ENCODE results near the gene FGD6.

Gene FGD6

GRCh38 chr12:95202691-95203486, 14.4 kb downstream of the FGD6 start:
- peak; percentile 24 for ATAC-seq
- TF ChIP-seq POU6F1 (CRISPR knock-in tag; IDR thresholded peaks at IDR 0.05; ENCODE audit: borderline replicate concordance, low read depth) (no peak), OSR1 (CRISPR knock-in tag; IDR thresholded peaks at IDR 0.05) (no peak), CSDC2 (CRISPR knock-in tag; IDR thresholded peaks at IDR 0.05) (no peak), ZNF565 (CRISPR knock-in tag; conservative IDR thresholded peaks at IDR 0.05; ENCODE audit: low read depth) (no peak), BACH2 (CRISPR knock-in tag; IDR thresholded peaks at IDR 0.05; ENCODE audit: borderline replicate concordance) (no peak), ZC3H10 (CRISPR knock-in tag; IDR thresholded peaks at IDR 0.05) (no peak), PPARA (CRISPR knock-in tag; IDR thresholded peaks at IDR 0.05; ENCODE audit: borderline replicate concordance) (no peak), RARB (CRISPR knock-in tag; IDR thresholded peaks at IDR 0.05) (no peak), ARNTL (CRISPR knock-in tag; IDR thresholded peaks at IDR 0.05; ENCODE audit: borderline replicate concordance, low read depth) (no peak)

GRCh38 chr12:95201056-95201670, 16.1 kb downstream of the FGD6 start:
- TF ChIP-seq, protein P1, sequence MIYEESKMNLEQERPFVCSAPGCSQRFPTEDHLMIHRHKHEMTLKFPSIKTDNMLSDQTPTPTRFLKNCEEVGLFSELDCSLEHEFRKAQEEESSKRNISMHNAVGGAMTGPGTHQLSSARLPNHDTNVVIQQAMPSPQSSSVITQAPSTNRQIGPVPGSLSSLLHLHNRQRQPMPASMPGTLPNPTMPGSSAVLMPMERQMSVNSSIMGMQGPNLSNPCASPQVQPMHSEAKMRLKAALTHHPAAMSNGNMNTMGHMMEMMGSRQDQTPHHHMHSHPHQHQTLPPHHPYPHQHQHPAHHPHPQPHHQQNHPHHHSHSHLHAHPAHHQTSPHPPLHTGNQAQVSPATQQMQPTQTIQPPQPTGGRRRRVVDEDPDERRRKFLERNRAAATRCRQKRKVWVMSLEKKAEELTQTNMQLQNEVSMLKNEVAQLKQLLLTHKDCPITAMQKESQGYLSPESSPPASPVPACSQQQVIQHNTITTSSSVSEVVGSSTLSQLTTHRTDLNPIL (CRISPR knock-in tag; IDR thresholded peaks at IDR 0.05; ENCODE audit: low read depth) = no peak
- no peak for TF ChIP-seq ZFP3 (CRISPR knock-in tag; IDR thresholded peaks at IDR 0.05)
- no peak for TF ChIP-seq RARB (CRISPR knock-in tag; IDR thresholded peaks at IDR 0.05)
- TF ChIP-seq ESRRG (CRISPR knock-in tag; IDR thresholded peaks at IDR 0.05) = no peak
- TF ChIP-seq CSDC2 (CRISPR knock-in tag; IDR thresholded peaks at IDR 0.05) = no peak
- TF ChIP-seq SNAI2 (CRISPR knock-in tag; IDR thresholded peaks at IDR 0.05) = no peak
- TF ChIP-seq PPARA (CRISPR knock-in tag; IDR thresholded peaks at IDR 0.05; ENCODE audit: borderline replicate concordance) = no peak
- no peak for TF ChIP-seq TOX (CRISPR knock-in tag; IDR thresholded peaks at IDR 0.05; ENCODE audit: borderline replicate concordance)
- no peak for ATAC-seq

DNA sequence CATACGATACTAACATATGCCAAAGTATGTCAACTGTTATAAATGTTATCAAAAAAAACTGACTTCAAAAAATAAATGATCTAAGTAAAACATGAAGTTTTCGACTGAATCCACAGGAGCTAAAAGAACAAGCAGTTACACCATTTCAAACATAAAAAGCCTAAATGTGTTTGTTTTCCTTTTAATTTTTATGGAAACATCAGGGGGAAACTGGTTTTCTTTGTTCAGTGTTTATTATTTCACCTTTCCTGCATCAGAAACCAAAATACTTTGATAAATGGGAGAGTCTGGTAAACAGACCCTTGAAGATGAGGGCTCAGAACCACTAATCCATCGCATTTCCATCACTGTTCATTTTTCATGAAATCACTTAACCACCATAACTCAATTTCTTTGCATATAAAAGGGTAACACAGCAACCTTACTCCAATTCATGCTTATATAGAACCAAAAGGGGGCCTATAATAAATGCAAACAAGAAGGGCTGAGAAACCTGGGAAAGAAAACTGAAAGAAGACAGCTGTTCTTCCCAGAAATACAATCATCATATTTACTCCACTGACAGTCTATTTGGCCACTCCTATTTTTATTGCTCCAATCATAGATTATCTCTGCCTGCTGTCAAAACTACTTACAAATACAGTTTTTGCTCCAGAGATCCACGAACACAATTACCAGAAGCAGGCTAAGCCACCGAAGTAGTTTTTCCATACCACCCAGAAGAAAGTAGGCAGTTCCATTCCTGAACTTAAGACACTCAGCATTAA, 17.0 kb downstream of the FGD6 start:
- TF ChIP-seq ESRRG (CRISPR knock-in tag; IDR thresholded peaks at IDR 0.05) = no peak
- no peak for TF ChIP-seq CSRNP3 (CRISPR knock-in tag; IDR thresholded peaks at IDR 0.05)
- no peak for TF ChIP-seq POU6F1 (CRISPR knock-in tag; IDR thresholded peaks at IDR 0.05; ENCODE audit: borderline replicate concordance, low read depth)
- no peak for TF ChIP-seq OSR1 (CRISPR knock-in tag; IDR thresholded peaks at IDR 0.05)
- TF ChIP-seq, protein P1 (CRISPR knock-in tag; IDR thresholded peaks at IDR 0.05; ENCODE audit: low read depth) = no peak
- TF ChIP-seq ZFP30 (CRISPR knock-in tag; IDR thresholded peaks at IDR 0.05) = no peak
- no peak for TF ChIP-seq ZNF70 (CRISPR knock-in tag; IDR thresholded peaks at IDR 0.05)
- no peak for TF ChIP-seq ISL1 (CRISPR knock-in tag; IDR thresholded peaks at IDR 0.05)
- no peak for TF ChIP-seq BACH2 (CRISPR knock-in tag; IDR thresholded peaks at IDR 0.05; ENCODE audit: borderline replicate concordance)
- no peak for TF ChIP-seq PATZ1 (CRISPR knock-in tag; IDR thresholded peaks at IDR 0.05; ENCODE audit: borderline replicate concordance)
- no peak for TF ChIP-seq RARB (CRISPR knock-in tag; IDR thresholded peaks at IDR 0.05)
- TF ChIP-seq ZFP3 (CRISPR knock-in tag; IDR thresholded peaks at IDR 0.05) = no peak
- TF ChIP-seq, protein P2, sequence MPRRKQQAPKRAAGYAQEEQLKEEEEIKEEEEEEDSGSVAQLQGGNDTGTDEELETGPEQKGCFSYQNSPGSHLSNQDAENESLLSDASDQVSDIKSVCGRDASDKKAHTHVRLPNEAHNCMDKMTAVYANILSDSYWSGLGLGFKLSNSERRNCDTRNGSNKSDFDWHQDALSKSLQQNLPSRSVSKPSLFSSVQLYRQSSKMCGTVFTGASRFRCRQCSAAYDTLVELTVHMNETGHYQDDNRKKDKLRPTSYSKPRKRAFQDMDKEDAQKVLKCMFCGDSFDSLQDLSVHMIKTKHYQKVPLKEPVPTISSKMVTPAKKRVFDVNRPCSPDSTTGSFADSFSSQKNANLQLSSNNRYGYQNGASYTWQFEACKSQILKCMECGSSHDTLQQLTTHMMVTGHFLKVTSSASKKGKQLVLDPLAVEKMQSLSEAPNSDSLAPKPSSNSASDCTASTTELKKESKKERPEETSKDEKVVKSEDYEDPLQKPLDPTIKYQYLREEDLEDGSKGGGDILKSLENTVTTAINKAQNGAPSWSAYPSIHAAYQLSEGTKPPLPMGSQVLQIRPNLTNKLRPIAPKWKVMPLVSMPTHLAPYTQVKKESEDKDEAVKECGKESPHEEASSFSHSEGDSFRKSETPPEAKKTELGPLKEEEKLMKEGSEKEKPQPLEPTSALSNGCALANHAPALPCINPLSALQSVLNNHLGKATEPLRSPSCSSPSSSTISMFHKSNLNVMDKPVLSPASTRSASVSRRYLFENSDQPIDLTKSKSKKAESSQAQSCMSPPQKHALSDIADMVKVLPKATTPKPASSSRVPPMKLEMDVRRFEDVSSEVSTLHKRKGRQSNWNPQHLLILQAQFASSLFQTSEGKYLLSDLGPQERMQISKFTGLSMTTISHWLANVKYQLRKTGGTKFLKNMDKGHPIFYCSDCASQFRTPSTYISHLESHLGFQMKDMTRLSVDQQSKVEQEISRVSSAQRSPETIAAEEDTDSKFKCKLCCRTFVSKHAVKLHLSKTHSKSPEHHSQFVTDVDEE (CRISPR knock-in tag; IDR thresholded peaks at IDR 0.05) = no peak
- TF ChIP-seq TOX (CRISPR knock-in tag; IDR thresholded peaks at IDR 0.05; ENCODE audit: borderline replicate concordance) = no peak
- TF ChIP-seq ZC3H10 (CRISPR knock-in tag; IDR thresholded peaks at IDR 0.05) = no peak
- TF ChIP-seq ZNF8 (CRISPR knock-in tag; IDR thresholded peaks at IDR 0.05) = no peak
- peak; percentile 30; the same call in 2 of the 3 replicates for ATAC-seq
